ENCODE results near the gene NACC2.

GRCh38 chr9:136044971-136045594 lies 50.0 kb downstream of the NACC2 start:
- TF ChIP-seq CTCF (IDR thresholded peaks at IDR 0.05; ENCODE audit: poor library complexity), result no peak
- TF ChIP-seq EZH2 (IDR thresholded peaks at IDR 0.05; ENCODE audit: borderline replicate concordance), result no peak
- no peak for TF ChIP-seq EZH2phosphoT487 (IDR thresholded peaks at IDR 0.05; ENCODE audit: low read depth, severe bottlenecking, unreplicated experiment)

All from hepatocyte (in vitro differentiated cells).